SK-MEL-5 (cell line): ENCODE data around the gene AGPS. TPM values are rescaled to one million over a fixed set of nuclear protein-coding genes. Genes with fewer than 3 reads are reported as not detected.

ENCODE experiments used
- DNase-seq: peaks from one replicate; pipeline ENCODE4 v3.0.0-alpha.2; 2016; ENCODE audit warnings: low read depth, low spot score
- in situ Hi-C: cut with HindIII; loops from 2 replicates; pipeline ENCODE4 v1.10.0; 2016; ENCODE audit warnings: low sequenced_read_pairs, high pct_unique_total_duplicates, low pct_unique_long_range_greater_than_20kb
- small RNA-seq, 2 experiments: library from RNA; depleted of rRNA; stranded (forward); fragments of <200 nt; gene quantifications; one replicate each; pipeline ENCODE3, GENCODE V24; 2014
- total RNA-seq: library from RNA; depleted of rRNA; stranded (reverse); fragments of >200 nt; shearing (Covaris generic); gene quantifications from 2 replicates; pipeline ENCODE4 v1.2.3, GENCODE V29; 2014; rRNA removed

The AGPS gene
- total RNA-seq, 1 experiment from 2014 or later = 66.6 TPM

GRCh38 chr2:177582000-177582399 is 189.4 kb downstream of the AGPS start:
- in situ Hi-C loops = no loop called here

GRCh38 chr2:177584030-177584692 is 191.6 kb downstream of the AGPS start:
- DNase-seq = no peak
- in situ Hi-C loops = no loop called here

More at GRCh38 chr2:177582000-177582399, 189.4 kb downstream of the AGPS start:
- DNase-seq = no peak

- no peak for DNase-seq
- in situ Hi-C loops = no loop called here
These were observed 192.8 kb downstream of the AGPS start for GRCh38 chr2:177585234-177585863.

- in situ Hi-C loops = no loop called here
These were observed 193.6 kb downstream of the AGPS start for GRCh38 chr2:177586154-177586553.

GRCh38 chr2:177587371-177587770 is 194.8 kb downstream of the AGPS start:
- in situ Hi-C loops = no loop called here
- DNase-seq = no peak

More at GRCh38 chr2:177586154-177586553, 193.6 kb downstream of the AGPS start:
- no peak for DNase-seq

- in situ Hi-C loops = no loop called here
- no peak for DNase-seq
These were observed 196.1 kb downstream of the AGPS start for GRCh38 chr2:177588671-177589070.

GRCh38 chr2:177589186-177589585 is 196.6 kb downstream of the AGPS start:
- in situ Hi-C loops = no loop called here
- no peak for DNase-seq

- in situ Hi-C loops = no loop called here
- DNase-seq = no peak
These were observed 199.8 kb downstream of the AGPS start for GRCh38 chr2:177592397-177592796.

GRCh38 chr2:177592945-177593344 is 200.4 kb downstream of the AGPS start:
- DNase-seq = no peak
- in situ Hi-C loops = no loop called here

- in situ Hi-C loops = no loop called here
These were observed 200.8 kb downstream of the AGPS start for GRCh38 chr2:177593402-177593801.

More at GRCh38 chr2:177593402-177593801, 200.8 kb downstream of the AGPS start:
- DNase-seq = no peak

Small RNA genes within 50 kb of the gene (small RNA-seq; reads per million reads assigned to genes)
- gene RF01210 = 0 to 0.08 reads per million in 2 experiments

Other genes starting within 250 kb of the AGPS start
- gene HNRNPA3, start 180.0 kb upstream of the AGPS start, total RNA-seq = 44.9 and 49.1 TPM in 2 replicates
- gene NFE2L2, start 128.0 kb upstream of the AGPS start, total RNA-seq = 88.7 and 91.8 TPM in 2 replicates